Right atrium auricular region (tissue), 2 donors: ENCODE data around the gene MYL11. TPM values are rescaled to one million over a fixed set of nuclear protein-coding genes. Genes with fewer than 3 reads are reported as not detected.
"Not testable (repeated sequence)": the region's sequence is repeated elsewhere in the genome, so short reads cannot be mapped to it uniquely, and the experiment has no call there.

Source experiments
- DNase-seq: peaks from one replicate; pipeline ENCODE4 v3.0.0-alpha.2; 2019; ENCODE audit warnings: low spot score
- H3K27ac ChIP-seq, 2 donors: fragments of 200-600 bp; sonication (generic); 1 replicate in 1 of 2; 2 replicates in 1 of 2; pipeline ENCODE4 v1.5.1; 2016 to 2019
- H3K27me3 ChIP-seq, 2 donors: fragments of 200-600 bp; sonication (generic); one replicate each; pipeline versions ENCODE4 v1.5.1 to v1.6.0; 2017 to 2019
- H3K36me3 ChIP-seq: fragments of 200-600 bp; sonication (generic); one replicate; pipeline ENCODE4 v1.5.1; 2016
- H3K4me1 ChIP-seq, 2 donors: fragments of 200-600 bp; sonication (generic); one replicate each; pipeline versions ENCODE4 v1.5.1 to v1.6.0; 2017 to 2019
- H3K4me3 ChIP-seq, 2 donors: fragments of 200-600 bp; sonication (generic); 1 replicate in 1 of 2; 2 replicates in 1 of 2; pipeline ENCODE4 v1.5.1; 2017 to 2019; ENCODE audit warnings: mild to moderate bottlenecking in 1 of 2, moderate library complexity in 1 of 2
- H3K9me3 ChIP-seq, 2 donors: fragments of 200-600 bp; sonication (generic); one replicate each; pipeline ENCODE4 v1.5.1; 2019
- total RNA-seq, 2 donors: library from RNA; depleted of rRNA; stranded (reverse); fragments of >200 nt; gene quantifications; one replicate each; pipeline ENCODE4 v1.1.0, GENCODE V29; 2016
- TF ChIP-seq, protein P1 (sequence below), 2 donors: fragments of 200-600 bp; sonication (generic); IDR thresholded peaks; one replicate each; pipeline ENCODE4 v1.5.1; 2019; ENCODE audit warnings: antibody characterized with exemption in 2 of 2

Gene MYL11
- total RNA-seq, 2 donors from 2014 or later: not detected

DNA sequence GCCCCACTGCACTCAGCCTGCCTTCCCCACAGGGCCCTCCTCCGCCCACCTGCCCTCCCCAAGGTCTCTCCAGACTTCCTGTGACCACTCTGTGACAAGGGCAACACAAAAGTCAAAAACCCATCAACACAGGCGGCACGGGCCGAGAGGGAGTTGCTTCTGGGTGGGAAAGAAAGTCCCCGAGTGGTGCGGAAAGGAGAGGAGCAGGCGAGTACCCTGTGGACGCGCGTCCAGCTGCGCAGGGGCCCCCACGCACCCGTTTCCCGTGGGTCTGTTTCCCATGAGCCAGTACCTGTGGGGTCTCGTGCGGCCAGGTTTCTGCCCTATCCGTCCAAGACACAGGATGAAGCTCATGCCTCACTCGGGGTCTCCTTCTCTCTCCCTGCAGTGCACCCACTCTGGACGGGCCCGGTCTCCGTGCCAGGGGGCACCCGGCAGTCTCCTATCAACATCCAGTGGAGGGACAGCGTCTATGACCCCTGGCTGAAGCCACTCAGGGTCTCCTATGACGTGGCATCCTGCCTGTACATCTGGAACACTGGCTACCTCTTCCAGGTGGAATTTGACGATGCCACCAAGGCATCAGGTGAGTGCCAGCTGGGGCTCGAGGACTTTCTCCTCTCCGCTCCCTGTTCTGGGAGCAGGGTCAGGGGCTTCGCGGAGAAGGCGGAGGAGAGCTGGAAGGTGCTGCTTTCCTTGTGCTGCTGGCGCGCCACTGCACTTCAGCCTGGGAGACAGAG is 31.7 kb upstream of the MYL11 start:
- TF ChIP-seq, protein P1, sequence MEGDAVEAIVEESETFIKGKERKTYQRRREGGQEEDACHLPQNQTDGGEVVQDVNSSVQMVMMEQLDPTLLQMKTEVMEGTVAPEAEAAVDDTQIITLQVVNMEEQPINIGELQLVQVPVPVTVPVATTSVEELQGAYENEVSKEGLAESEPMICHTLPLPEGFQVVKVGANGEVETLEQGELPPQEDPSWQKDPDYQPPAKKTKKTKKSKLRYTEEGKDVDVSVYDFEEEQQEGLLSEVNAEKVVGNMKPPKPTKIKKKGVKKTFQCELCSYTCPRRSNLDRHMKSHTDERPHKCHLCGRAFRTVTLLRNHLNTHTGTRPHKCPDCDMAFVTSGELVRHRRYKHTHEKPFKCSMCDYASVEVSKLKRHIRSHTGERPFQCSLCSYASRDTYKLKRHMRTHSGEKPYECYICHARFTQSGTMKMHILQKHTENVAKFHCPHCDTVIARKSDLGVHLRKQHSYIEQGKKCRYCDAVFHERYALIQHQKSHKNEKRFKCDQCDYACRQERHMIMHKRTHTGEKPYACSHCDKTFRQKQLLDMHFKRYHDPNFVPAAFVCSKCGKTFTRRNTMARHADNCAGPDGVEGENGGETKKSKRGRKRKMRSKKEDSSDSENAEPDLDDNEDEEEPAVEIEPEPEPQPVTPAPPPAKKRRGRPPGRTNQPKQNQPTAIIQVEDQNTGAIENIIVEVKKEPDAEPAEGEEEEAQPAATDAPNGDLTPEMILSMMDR (IDR thresholded peaks at IDR 0.05): no peak
- no peaks in the 10 kb centered on the region for H3K36me3 ChIP-seq

DNA sequence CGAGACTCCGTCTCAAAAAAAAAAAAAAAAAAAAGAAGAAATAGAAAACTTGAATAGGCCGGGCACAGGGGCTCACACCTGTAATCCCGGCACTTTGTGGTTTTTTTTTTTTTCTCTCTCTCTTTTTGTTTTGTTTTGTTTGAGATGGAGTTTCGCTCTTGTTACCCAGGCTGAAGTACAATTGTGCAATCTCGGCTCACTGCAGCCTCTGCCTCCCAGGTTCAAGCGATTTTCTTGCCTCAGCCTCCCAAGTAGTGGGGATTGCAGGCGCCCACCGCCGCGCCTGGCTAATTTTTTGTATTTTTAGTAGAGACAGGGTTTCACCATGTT is 31.1 kb upstream of the MYL11 start:
- H3K27ac ChIP-seq, H3K9me3 ChIP-seq, DNase-seq, H3K27me3 ChIP-seq, H3K4me3 ChIP-seq, H3K36me3 ChIP-seq, H3K4me1 ChIP-seq: not testable (repeated sequence)

More for the DNA sequence above, 31.7 kb upstream of the MYL11 start:
- Histone ChIP-seq H3K27me3 (no peaks in the 10 kb centered on the region), H3K4me3 (no peak overlapping the region), H3K9me3 (no peaks in the 10 kb centered on the region), H3K27ac (no peak overlapping the region), H3K4me1 (no peaks in the 10 kb centered on the region)
- no peak for DNase-seq

DNA sequence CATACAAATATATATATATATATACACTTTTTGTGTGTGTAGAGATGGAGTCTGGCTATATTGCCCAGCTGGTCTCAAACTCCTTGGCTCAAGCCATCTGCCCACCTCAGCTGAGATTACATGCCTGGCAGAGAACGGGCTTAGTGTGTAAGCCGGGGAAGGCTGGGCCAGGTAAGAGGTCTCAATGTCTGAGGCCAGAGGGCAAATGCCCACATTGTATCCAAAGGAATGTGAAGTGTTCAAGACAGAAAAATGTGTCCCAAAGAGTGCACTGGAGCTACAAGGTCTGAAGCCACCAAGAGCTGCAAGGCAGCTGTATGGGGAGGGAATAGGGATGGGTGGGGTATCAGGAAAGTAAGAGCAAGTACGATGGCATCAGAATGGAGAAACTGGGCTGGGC is 28.3 kb upstream of the MYL11 start:
- no peak overlapping the region for H3K27ac ChIP-seq
- H3K36me3 ChIP-seq: peaks cover 13% of the 10 kb centered on the region
- H3K27me3 ChIP-seq: no peaks in the 10 kb centered on the region
- DNase-seq: no peak
- peaks cover 0 to 2% of the 10 kb centered on the region in 2 donors for H3K4me1 ChIP-seq
- no peak overlapping the region for H3K4me3 ChIP-seq
- no peaks in the 10 kb centered on the region for H3K9me3 ChIP-seq
- TF ChIP-seq, protein P1 (IDR thresholded peaks at IDR 0.05): no peak

DNA sequence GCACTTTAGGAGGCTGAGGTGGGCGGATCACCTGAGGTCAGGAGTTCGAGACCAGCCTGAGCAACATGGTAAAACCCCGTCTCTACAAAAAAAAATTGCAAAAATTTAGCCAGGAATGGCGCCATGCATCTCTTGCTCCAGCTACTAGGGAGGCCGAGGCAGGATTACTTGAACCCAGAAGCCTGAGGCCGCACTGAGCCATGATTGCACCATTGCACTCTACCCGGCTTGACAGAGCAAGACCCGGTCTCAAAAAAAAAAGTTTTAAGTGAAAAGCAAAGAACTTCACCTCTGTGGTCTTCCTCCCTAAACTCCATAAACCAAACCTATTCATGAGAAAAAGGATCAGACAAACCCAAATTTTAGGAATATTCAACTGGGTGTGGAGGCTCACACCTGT is 26.5 kb upstream of the MYL11 start:
- no peak overlapping the region for H3K4me3 ChIP-seq
- DNase-seq: no peak
- peaks cover 4 to 20% of the 10 kb centered on the region in 2 donors for H3K4me1 ChIP-seq
- H3K36me3 ChIP-seq: peaks cover 27% of the 10 kb centered on the region
- no peaks in the 10 kb centered on the region for H3K27me3 ChIP-seq
- no peak overlapping the region for H3K27ac ChIP-seq
- H3K9me3 ChIP-seq: no peaks in the 10 kb centered on the region
- TF ChIP-seq, protein P1 (IDR thresholded peaks at IDR 0.05): no peak

DNA sequence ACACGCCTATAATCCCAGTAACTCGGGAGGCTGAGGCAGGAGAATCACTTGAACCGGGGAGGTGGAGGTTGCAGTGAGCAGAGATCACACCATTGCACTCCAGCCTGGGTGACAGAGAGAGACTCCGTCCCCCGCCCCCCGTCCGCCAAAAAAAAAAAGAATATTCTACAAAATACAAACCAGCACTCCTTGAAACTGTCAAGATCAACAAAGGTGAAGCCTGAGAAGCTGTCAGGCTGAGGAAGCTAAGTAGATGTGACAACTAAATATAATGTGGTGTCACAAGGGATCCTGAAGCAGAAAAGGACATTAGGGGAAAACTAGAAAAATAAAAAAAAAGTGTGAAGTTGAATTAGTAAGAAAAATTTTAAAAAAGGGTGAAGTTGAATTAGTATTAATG is 25.7 kb upstream of the MYL11 start:
- H3K27ac ChIP-seq: no peak overlapping the region
- H3K27me3 ChIP-seq: no peaks in the 10 kb centered on the region
- no peak overlapping the region for H3K4me3 ChIP-seq
- DNase-seq: no peak
- H3K4me1 ChIP-seq: peaks cover 4 to 29% of the 10 kb centered on the region in 2 donors
- TF ChIP-seq, protein P1 (IDR thresholded peaks at IDR 0.05): no peak
- H3K36me3 ChIP-seq: peaks cover 34% of the 10 kb centered on the region
- H3K9me3 ChIP-seq: no peaks in the 10 kb centered on the region

DNA sequence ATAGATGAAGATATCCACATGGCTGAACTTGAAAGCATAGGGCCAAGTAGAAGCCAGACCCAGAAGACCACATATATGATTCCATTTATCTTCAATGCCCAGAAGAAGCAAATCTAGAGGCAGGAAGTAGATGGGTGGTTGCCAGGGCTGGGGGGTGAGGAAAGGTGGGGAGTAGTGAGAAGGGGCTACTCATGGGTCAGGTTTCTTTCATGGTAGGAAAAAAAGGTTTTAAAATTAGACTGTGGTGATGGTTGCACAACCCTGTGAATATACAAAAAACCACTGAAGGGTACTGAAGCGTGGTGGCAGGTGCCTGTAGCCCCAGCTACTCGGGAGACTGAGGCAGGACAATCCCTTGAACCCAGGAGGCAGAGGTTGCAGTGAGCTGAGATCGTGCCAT is 24.9 kb upstream of the MYL11 start:
- H3K27me3 ChIP-seq: no peaks in the 10 kb centered on the region
- no peak for DNase-seq
- H3K4me1 ChIP-seq: peaks cover 4 to 36% of the 10 kb centered on the region in 2 donors
- peaks cover 34% of the 10 kb centered on the region for H3K36me3 ChIP-seq
- TF ChIP-seq, protein P1 (IDR thresholded peaks at IDR 0.05): no peak
- no peak overlapping the region for H3K4me3 ChIP-seq
- no peaks in the 10 kb centered on the region for H3K9me3 ChIP-seq
- no peak overlapping the region for H3K27ac ChIP-seq
